ENCODE measurements around the gene PLSCR3. TPM values are rescaled to one million over a fixed set of nuclear protein-coding genes. Genes with fewer than 3 reads are reported as not detected.

PLSCR3 gene
- total RNA-seq, 5 donors from 2014 or later (not counting 1 experiment from before 2014, with no cell fraction given) = 101 to 145 (median 140) TPM

- DNase-seq = no peak
- H3K27me3 ChIP-seq (replicated peaks in 1 of 2; ENCODE audit: control insufficient read depth in 2 of 2, extremely low read depth in 1 of 2, insufficient read depth in 2 of 2, low read length in 1 of 2) = peaks cover 0 to 21% of the 10 kb centered on the region in 2 experiments
- no peak overlapping the region for H3K4me3 ChIP-seq (ENCODE audit: control insufficient read depth in 1 of 2, extremely low read depth in 1 of 2, low read length in 1 of 2)
- H3K4me3 Mint-ChIP-seq = no peak overlapping the region
- H3K9me3 ChIP-seq = no peaks in the 10 kb centered on the region
- ChIA-PET CTCF (no interaction called here), POLR2A (no interaction called here)
- H3K27me3 Mint-ChIP-seq = peaks cover 0 to 4% of the 10 kb centered on the region in 2 donors
- no peaks in the 10 kb centered on the region for H3K36me3 ChIP-seq (ENCODE audit: control insufficient read depth in 2 of 2, extremely low read depth in 1 of 2, insufficient read depth in 1 of 2, low read length in 1 of 2)
- ATAC-seq (replicated peaks in 1 of 4) = no peak
- H3K36me3 Mint-ChIP-seq = no peaks in the 10 kb centered on the region
- H3K4me1 Mint-ChIP-seq = no peaks in the 10 kb centered on the region
- H3K4me1 ChIP-seq (ENCODE audit: control insufficient read depth in 1 of 2, extremely low read depth in 1 of 2, insufficient read depth in 2 of 2, low read length in 2 of 2) = no peaks in the 10 kb centered on the region
- H3K9me3 Mint-ChIP-seq = no peaks in the 10 kb centered on the region
- no peak overlapping the region for H3K27ac ChIP-seq (ENCODE audit: low read length)
- no peak overlapping the region for H3K27ac Mint-ChIP-seq
- WGBS (ENCODE audit: insufficient coverage) = 89% methylated on average over 20 of the region's 23 CpGs
Observed at GRCh38 chr17:7415784-7416183, 21.5 kb upstream of the PLSCR3 start.

GRCh38 chr17:7414837-7415236 is 20.5 kb upstream of the PLSCR3 start:
- peaks cover 0 to 4% of the 10 kb centered on the region in 2 donors for H3K27me3 Mint-ChIP-seq
- H3K4me3 Mint-ChIP-seq = no peak overlapping the region
- H3K4me1 ChIP-seq (ENCODE audit: control insufficient read depth in 1 of 2, extremely low read depth in 1 of 2, insufficient read depth in 2 of 2, low read length in 2 of 2) = no peaks in the 10 kb centered on the region
- H3K9me3 ChIP-seq = no peaks in the 10 kb centered on the region
- ChIA-PET CTCF (no interaction called here), POLR2A (interaction anchor here in 1 of 2 donors (0.7 kb wide), 1 partner anchor 31 kb away, joined by 5 read pairs; no protein-coding TSS in a partner anchor)
- WGBS (ENCODE audit: insufficient coverage) = 87% methylated on average over 14 of the region's 14 CpGs
- H3K4me3 ChIP-seq (ENCODE audit: control insufficient read depth in 1 of 2, extremely low read depth in 1 of 2, low read length in 1 of 2) = no peak overlapping the region
- ATAC-seq (replicated peaks in 1 of 4) = no peak
- peaks cover 0 to 18% of the 10 kb centered on the region in 2 experiments for H3K27me3 ChIP-seq (replicated peaks in 1 of 2; ENCODE audit: control insufficient read depth in 2 of 2, extremely low read depth in 1 of 2, insufficient read depth in 2 of 2, low read length in 1 of 2)
- H3K27ac ChIP-seq (ENCODE audit: low read length) = no peak overlapping the region
- H3K36me3 Mint-ChIP-seq = no peaks in the 10 kb centered on the region
- DNase-seq = no peak
- no peaks in the 10 kb centered on the region for H3K9me3 Mint-ChIP-seq
- no peaks in the 10 kb centered on the region for H3K36me3 ChIP-seq (ENCODE audit: control insufficient read depth in 2 of 2, extremely low read depth in 1 of 2, insufficient read depth in 1 of 2, low read length in 1 of 2)
- no peak overlapping the region for H3K27ac Mint-ChIP-seq
- H3K4me1 Mint-ChIP-seq = no peaks in the 10 kb centered on the region

GRCh38 chr17:7413346-7413985 is 19.1 kb upstream of the PLSCR3 start:
- Histone ChIP-seq H3K9me3 (no peaks in the 10 kb centered on the region), H3K27me3 (replicated peaks in 1 of 2; ENCODE audit: control insufficient read depth in 2 of 2, extremely low read depth in 1 of 2, insufficient read depth in 2 of 2, low read length in 1 of 2) (peaks cover 0 to 6% of the 10 kb centered on the region in 2 experiments), H3K4me3 (ENCODE audit: control insufficient read depth in 1 of 2, extremely low read depth in 1 of 2, low read length in 1 of 2) (no peak overlapping the region), H3K36me3 (ENCODE audit: control insufficient read depth in 2 of 2, extremely low read depth in 1 of 2, insufficient read depth in 1 of 2, low read length in 1 of 2) (no peaks in the 10 kb centered on the region), H3K27ac (ENCODE audit: low read length) (no peak overlapping the region), H3K4me1 (ENCODE audit: control insufficient read depth in 1 of 2, extremely low read depth in 1 of 2, insufficient read depth in 2 of 2, low read length in 2 of 2) (peaks cover 0 to 5% of the 10 kb centered on the region in 2 experiments)
- CTCF ChIA-PET = no interaction called here
- Mint-ChIP-seq H3K9me3 (no peaks in the 10 kb centered on the region), H3K36me3 (no peaks in the 10 kb centered on the region), H3K27me3 (no peaks in the 10 kb centered on the region), H3K27ac (no peak overlapping the region), H3K4me1 (peaks cover 0 to 4% (median 2%) of the 10 kb centered on the region in 3 donors), H3K4me3 (no peak overlapping the region)
- WGBS (ENCODE audit: insufficient coverage) = 80% methylated on average over 3 of the region's 6 CpGs
- DNase-seq = no peak
- ATAC-seq (replicated peaks in 1 of 4) = no peak
- POLR2A ChIA-PET = no interaction called here

GRCh38 chr17:7411427-7411750 is 17.1 kb upstream of the PLSCR3 start:
- no peaks in the 10 kb centered on the region for H3K36me3 Mint-ChIP-seq
- Histone ChIP-seq H3K27me3 (replicated peaks in 1 of 2; ENCODE audit: control insufficient read depth in 2 of 2, extremely low read depth in 1 of 2, insufficient read depth in 2 of 2, low read length in 1 of 2) (peaks cover 0 to 4% of the 10 kb centered on the region in 2 experiments), H3K9me3 (no peaks in the 10 kb centered on the region), H3K4me3 (ENCODE audit: control insufficient read depth in 1 of 2, extremely low read depth in 1 of 2, low read length in 1 of 2) (no peak overlapping the region), H3K27ac (ENCODE audit: low read length) (no peak overlapping the region), H3K36me3 (ENCODE audit: control insufficient read depth in 2 of 2, extremely low read depth in 1 of 2, insufficient read depth in 1 of 2, low read length in 1 of 2) (no peaks in the 10 kb centered on the region), H3K4me1 (ENCODE audit: control insufficient read depth in 1 of 2, extremely low read depth in 1 of 2, insufficient read depth in 2 of 2, low read length in 2 of 2) (peaks cover 0 to 6% of the 10 kb centered on the region in 2 experiments)
- peaks cover 0 to 9% (median 3%) of the 10 kb centered on the region in 3 donors for H3K4me1 Mint-ChIP-seq
- no peak overlapping the region for H3K27ac Mint-ChIP-seq
- H3K9me3 Mint-ChIP-seq = no peaks in the 10 kb centered on the region
- 86% methylated on average over 8 of the region's 8 CpGs for WGBS (ENCODE audit: insufficient coverage)
- no peaks in the 10 kb centered on the region for H3K27me3 Mint-ChIP-seq
- H3K4me3 Mint-ChIP-seq = no peak overlapping the region
- ATAC-seq (replicated peaks in 1 of 4) (no peak), DNase-seq (no peak)
- ChIA-PET POLR2A (no interaction called here), CTCF (no interaction called here)

GRCh38 chr17:7410634-7411426 is 16.5 kb upstream of the PLSCR3 start:
- no peaks in the 10 kb centered on the region for H3K27me3 Mint-ChIP-seq
- ChIA-PET POLR2A (no interaction called here), CTCF (no interaction called here)
- no peak overlapping the region for H3K4me3 ChIP-seq (ENCODE audit: control insufficient read depth in 1 of 2, extremely low read depth in 1 of 2, low read length in 1 of 2)
- H3K9me3 Mint-ChIP-seq = no peaks in the 10 kb centered on the region
- ATAC-seq (replicated peaks in 1 of 4) (no peak), DNase-seq (no peak)
- H3K4me1 Mint-ChIP-seq = peaks cover 3 to 11% (median 5%) of the 10 kb centered on the region in 3 donors
- H3K36me3 ChIP-seq (ENCODE audit: control insufficient read depth in 2 of 2, extremely low read depth in 1 of 2, insufficient read depth in 1 of 2, low read length in 1 of 2) = no peaks in the 10 kb centered on the region
- peaks cover 0 to 6% of the 10 kb centered on the region in 2 experiments for H3K4me1 ChIP-seq (ENCODE audit: control insufficient read depth in 1 of 2, extremely low read depth in 1 of 2, insufficient read depth in 2 of 2, low read length in 2 of 2)
- no peak overlapping the region for H3K27ac Mint-ChIP-seq
- H3K27ac ChIP-seq (ENCODE audit: low read length) = no peak overlapping the region
- no peaks in the 10 kb centered on the region for H3K36me3 Mint-ChIP-seq
- 84% methylated on average over 22 of the region's 25 CpGs for WGBS (ENCODE audit: insufficient coverage)
- no peaks in the 10 kb centered on the region for H3K9me3 ChIP-seq
- H3K27me3 ChIP-seq (replicated peaks in 1 of 2; ENCODE audit: control insufficient read depth in 2 of 2, extremely low read depth in 1 of 2, insufficient read depth in 2 of 2, low read length in 1 of 2) = peaks cover 0 to 5% of the 10 kb centered on the region in 2 experiments
- no peak overlapping the region for H3K4me3 Mint-ChIP-seq

GRCh38 chr17:7409716-7410115 is 15.4 kb upstream of the PLSCR3 start:
- 90% methylated on average over 6 of the region's 6 CpGs for WGBS (ENCODE audit: insufficient coverage)
- no peaks in the 10 kb centered on the region for H3K9me3 ChIP-seq
- no peaks in the 10 kb centered on the region for H3K36me3 Mint-ChIP-seq
- peaks cover 5 to 14% (median 8%) of the 10 kb centered on the region in 3 donors for H3K4me1 Mint-ChIP-seq
- H3K4me1 ChIP-seq (ENCODE audit: control insufficient read depth in 1 of 2, extremely low read depth in 1 of 2, insufficient read depth in 2 of 2, low read length in 2 of 2) = peaks cover 0 to 16% of the 10 kb centered on the region in 2 experiments
- peaks cover 0 to 13% of the 10 kb centered on the region in 2 experiments for H3K27me3 ChIP-seq (replicated peaks in 1 of 2; ENCODE audit: control insufficient read depth in 2 of 2, extremely low read depth in 1 of 2, insufficient read depth in 2 of 2, low read length in 1 of 2)
- ATAC-seq (replicated peaks in 1 of 4) (no peak), DNase-seq (no peak)
- CTCF ChIA-PET = no interaction called here
- H3K27ac ChIP-seq (ENCODE audit: low read length) = no peak overlapping the region
- no peak overlapping the region for H3K27ac Mint-ChIP-seq
- H3K9me3 Mint-ChIP-seq = no peaks in the 10 kb centered on the region
- H3K4me3 ChIP-seq (ENCODE audit: control insufficient read depth in 1 of 2, extremely low read depth in 1 of 2, low read length in 1 of 2) = no peak overlapping the region
- POLR2A ChIA-PET = no interaction called here
- peak overlapping the region in 1 of 3 donors; percentile 1 for H3K4me3 Mint-ChIP-seq
- H3K36me3 ChIP-seq (ENCODE audit: control insufficient read depth in 2 of 2, extremely low read depth in 1 of 2, insufficient read depth in 1 of 2, low read length in 1 of 2) = no peaks in the 10 kb centered on the region
- peaks cover 0 to 1% of the 10 kb centered on the region in 2 donors for H3K27me3 Mint-ChIP-seq

All from T-cell (primary cell).